Mononuclear cell (primary cell): ENCODE data around the gene NTF3. TPM values are rescaled to one million over a fixed set of nuclear protein-coding genes. Genes with fewer than 3 reads are reported as not detected.

ENCODE experiments used
- H3K27me3 ChIP-seq: 2 replicates; pipeline ENCODE4 v1.6.0; 2011; ENCODE audit warnings: low read length, control low read depth; ENCODE audit not compliant: insufficient read depth
- H3K4me1 ChIP-seq: 2 replicates; pipeline ENCODE4 v1.5.1; 2011; ENCODE audit warnings: mild to moderate bottlenecking, low read length, control low read depth; ENCODE audit not compliant: insufficient read depth
- H3K4me3 ChIP-seq: 2 replicates; pipeline ENCODE4 v1.5.1; 2011; ENCODE audit warnings: mild to moderate bottlenecking, low read length, moderate library complexity
- H3K9me3 ChIP-seq: 2 replicates; pipeline ENCODE4 v1.5.1; 2011; ENCODE audit warnings: low read depth, mild to moderate bottlenecking, control low read depth, low read length
- total RNA-seq: library from RNA; depleted of rRNA; stranded (reverse); fragments of >200 nt; gene quantifications from one replicate; pipeline ENCODE4 v1.2.3, GENCODE V29; 2012

The NTF3 gene
- total RNA-seq, 1 donor: not detected

DNA sequence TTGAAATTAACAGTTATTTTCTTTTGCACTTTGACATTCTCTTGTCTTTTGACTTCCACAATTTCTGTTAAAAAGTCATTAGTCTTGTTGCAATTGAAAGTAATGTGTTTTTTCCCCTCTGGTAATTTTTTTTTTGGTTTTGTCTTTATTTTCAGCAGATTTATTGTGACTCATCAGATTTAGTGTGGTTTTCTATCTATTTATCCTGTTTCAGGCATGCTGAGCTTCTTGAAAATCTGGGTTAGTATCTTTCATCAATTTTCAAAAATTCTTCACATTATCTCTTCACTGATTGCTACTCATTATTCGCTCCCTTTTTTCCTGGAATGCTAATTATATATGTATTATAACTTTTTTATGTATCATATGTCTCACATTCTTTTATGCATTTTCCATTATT lies 15.3 kb upstream of the NTF3 start:
- Histone ChIP-seq H3K9me3 (peaks cover 2% of the 10 kb centered on the region), H3K27me3 (peaks cover 7% of the 10 kb centered on the region), H3K4me1 (no peaks in the 10 kb centered on the region), H3K4me3 (no peak overlapping the region)

- no peak overlapping the region for H3K4me3 ChIP-seq
- H3K27me3 ChIP-seq: peaks cover 8% of the 10 kb centered on the region
These were observed 14.4 kb upstream of the NTF3 start for GRCh38 chr12:5417500-5417899.

DNA sequence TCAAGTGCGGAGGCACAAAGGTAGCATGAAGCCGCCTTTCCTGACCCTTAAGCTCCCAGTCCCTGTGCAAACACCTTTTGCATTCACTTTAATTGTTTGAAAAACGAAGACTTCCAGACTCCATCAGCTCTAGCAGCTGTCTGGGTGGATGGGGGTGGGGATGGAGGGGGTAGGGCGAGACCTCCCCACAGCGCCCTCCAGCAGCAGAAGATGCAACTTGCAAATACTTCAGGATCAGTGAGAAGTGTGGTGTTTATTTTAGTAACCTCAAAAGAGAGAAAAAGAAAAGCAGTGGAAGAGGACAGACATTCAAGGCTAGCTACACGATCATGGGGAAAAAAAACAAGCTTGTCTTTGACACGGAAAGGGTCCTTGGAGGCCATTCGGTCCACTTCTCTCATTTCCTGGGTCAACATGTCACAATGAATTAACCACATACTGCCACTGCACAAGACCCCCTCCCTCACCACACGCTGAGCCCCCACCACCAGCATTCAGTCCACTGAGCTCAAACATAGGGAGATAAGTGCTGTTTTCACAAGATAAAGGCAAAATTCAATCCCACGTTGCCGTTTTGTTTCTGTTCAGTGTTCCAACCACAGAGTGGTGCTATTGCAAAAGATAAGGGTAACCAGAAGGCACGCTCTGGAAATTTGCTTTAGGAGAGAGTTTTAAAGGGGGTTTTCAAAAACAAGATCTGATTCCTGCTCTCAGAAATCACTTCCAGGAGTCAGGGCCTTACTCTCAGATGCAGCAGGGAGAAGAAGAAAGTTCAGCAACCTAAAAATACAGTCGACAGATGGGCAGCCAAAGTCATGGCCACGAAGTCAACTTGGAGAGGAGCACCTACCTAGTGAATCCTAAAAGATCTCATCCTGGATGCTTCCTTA lies 3.3 kb upstream of the NTF3 start:
- peaks cover 47% of the 10 kb centered on the region for H3K27me3 ChIP-seq
- peaks cover 2% of the 10 kb centered on the region for H3K4me1 ChIP-seq

More at GRCh38 chr12:5417500-5417899, 14.4 kb upstream of the NTF3 start:
- H3K4me1 ChIP-seq: no peaks in the 10 kb centered on the region
- H3K9me3 ChIP-seq: no peaks in the 10 kb centered on the region

DNA sequence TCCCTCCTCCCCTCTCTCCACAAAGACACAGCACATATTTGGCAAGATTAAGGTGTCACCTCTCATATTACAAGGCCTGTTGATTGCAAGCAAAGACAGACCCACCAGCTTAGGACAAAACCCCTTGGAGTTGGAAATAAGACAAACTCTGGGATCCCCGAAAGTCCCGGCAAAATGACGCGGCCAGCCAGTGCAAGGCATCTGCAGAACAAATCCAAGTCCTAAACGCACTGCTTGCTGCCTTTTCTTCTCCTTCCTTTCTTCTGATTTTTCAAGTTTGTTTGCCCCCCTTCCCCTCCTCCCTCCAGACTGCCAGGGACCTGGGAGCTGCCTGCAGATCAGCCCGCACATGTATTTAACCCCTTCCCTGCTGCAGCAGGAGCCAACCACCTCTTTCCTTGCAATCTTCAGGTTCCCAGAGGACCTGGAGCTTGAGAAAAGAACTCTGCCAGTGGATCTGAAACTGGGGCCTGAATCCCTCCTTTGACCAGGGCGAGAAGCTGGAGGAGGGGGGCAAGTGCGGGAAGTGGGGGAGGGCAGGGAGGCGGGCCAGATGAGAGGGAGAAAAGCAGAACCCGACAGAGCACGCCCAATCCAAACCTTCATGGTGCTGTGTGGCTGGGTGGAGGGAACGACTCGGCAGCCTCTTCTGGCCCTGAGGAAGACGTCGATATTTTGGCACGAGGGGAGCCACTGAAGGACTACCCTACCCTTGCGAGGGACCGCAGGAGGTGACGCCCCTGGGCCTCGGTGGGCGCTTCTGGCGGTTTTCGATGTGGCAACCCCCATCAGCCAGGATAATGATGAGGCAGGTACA lies 2.0 kb upstream of the NTF3 start:
- H3K4me3 ChIP-seq: no peak overlapping the region
- H3K4me1 ChIP-seq: peaks cover 2% of the 10 kb centered on the region
- peaks cover 60% of the 10 kb centered on the region for H3K27me3 ChIP-seq
- no peaks in the 10 kb centered on the region for H3K9me3 ChIP-seq

More for the DNA sequence above, 3.3 kb upstream of the NTF3 start:
- H3K9me3 ChIP-seq: no peaks in the 10 kb centered on the region
- no peak overlapping the region for H3K4me3 ChIP-seq

DNA sequence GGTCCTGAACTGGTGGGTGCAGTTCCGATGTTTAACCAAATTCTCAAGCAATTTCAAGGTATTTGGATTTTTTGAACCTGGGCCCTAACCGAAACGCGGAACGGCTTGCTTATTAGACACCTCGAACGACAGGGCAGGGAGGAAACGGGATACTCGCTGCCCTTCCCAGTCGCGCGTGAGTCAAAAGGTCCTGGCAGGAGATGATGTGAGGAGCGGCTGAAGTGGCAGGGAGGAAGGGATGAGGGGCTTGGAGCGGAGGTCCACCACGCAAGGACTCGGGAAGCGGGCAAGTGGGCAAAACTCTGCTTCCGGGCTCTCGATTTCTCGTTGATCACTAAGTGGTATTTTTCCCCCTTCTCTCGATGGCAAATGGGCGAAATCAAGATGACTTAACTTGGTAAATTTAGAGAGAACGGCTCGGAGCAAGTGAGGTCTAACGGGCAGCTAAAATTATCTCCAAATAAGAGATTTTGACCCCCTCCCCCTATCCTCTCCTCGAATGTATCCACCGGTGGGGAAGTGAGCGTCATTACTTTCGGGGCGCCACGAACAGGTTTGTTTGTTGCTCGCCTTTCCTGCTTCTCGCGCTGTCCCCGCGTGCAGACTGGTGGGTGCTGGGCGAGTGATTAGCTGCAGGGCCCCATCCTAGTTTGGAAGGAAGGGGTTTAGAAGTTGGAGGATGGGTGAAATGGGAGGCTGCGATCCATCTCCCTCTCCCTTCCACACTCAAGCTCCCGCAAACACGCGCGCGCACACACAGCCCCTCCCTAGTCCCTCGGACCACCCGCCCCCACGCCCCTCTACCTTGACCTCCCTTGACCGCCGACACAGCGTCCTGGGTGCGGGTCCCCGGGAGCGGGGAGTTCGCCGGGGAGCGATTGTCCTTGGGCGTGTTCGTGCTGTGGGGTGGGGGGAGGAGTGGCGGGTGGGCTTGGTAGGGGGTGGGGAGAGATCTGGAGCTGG lies 986 bp upstream of the NTF3 start:
- peaks cover 67% of the 10 kb centered on the region for H3K27me3 ChIP-seq
- H3K4me3 ChIP-seq: no peak overlapping the region
- H3K4me1 ChIP-seq: peaks cover 2% of the 10 kb centered on the region
- no peaks in the 10 kb centered on the region for H3K9me3 ChIP-seq

DNA sequence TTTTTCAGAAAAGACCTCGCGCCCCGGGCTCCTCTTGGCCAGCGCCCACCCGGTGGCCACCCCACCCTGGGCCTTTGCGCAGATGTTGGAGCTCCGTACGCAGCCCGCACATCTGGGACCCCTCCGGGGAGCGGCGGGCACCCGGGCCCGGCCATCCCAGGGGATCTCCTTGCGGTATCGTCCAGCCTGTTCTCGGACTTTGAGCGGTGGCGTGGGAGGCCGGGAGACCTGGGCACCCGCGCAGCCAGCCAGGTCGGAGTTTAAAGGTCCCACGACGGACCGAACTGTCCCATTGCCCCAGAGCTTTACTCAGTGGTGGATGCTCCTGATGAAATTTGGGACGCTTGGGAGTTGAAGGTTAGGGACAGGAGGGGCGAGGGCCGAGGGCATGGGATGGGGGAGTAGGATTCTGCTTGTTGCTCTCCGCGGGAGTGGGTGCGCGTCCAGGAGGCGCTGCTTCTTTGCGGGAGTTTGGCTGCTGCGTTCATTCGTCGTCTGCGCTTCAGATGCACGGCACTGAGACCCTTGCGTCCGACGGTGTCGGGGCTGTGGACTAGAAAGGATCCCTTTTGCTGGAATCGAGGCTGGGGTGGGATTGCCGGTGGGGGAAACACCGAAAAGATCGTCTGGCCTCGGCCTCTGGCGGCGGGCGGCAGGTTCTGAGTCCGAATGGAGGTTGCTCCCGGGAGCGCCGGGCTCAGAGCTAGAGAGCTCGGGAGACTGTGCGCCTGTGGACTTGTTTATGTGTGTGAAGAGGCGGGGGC lies 1.4 kb downstream of the NTF3 start:
- Histone ChIP-seq H3K4me3 (no peak overlapping the region), H3K9me3 (no peaks in the 10 kb centered on the region), H3K27me3 (peaks cover 77% of the 10 kb centered on the region)

GRCh38 chr12:5433845-5434646 lies 2.1 kb downstream of the NTF3 start:
- Histone ChIP-seq H3K9me3 (no peaks in the 10 kb centered on the region), H3K27me3 (peaks cover 79% of the 10 kb centered on the region), H3K4me1 (peaks cover 2% of the 10 kb centered on the region), H3K4me3 (no peak overlapping the region)

More for the DNA sequence above, 1.4 kb downstream of the NTF3 start:
- H3K4me1 ChIP-seq: peaks cover 2% of the 10 kb centered on the region

DNA sequence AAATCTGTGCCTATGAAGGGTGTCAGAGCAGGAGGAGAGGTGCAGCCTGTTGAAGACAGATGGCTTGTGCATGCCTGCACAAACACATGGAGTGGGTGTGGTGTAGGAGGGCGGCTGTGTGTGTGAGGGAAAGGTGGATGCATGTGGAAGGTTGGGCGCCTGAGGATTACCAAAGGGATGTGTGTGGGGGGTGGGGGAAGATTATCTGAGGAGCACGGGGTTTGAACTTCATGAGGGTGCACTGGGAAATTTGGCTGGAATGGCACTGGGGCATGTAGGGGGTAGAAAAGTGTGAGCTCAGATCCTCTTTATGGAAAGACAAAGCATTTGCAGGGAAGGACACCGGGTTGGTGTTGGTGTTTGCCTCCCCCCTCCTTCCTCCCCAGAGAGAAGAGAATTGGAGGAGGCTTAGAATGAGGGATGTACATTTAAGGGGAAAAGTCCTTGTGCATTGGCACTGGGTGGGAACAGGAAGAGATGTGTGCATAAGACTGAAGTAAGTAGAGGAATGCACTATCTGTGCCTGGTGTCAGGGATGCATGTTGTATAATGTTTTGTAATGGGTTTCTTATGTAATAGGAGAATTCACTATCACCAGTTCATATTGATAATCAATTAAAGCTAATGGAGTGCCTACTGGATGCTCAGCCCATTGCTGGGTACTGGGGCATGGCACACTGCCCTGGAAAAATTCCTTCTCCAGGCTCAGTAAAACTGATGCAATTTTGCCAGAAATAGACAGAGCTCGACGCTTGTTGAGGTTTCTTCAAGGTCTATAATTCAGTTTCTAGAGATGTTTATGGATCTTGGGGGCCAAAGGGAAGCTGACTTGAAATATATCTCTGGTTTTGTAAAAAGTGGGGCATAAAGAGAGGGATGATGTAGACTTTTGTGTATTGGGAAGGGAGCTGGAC lies 3.0 kb downstream of the NTF3 start:
- Histone ChIP-seq H3K27me3 (peaks cover 72% of the 10 kb centered on the region), H3K9me3 (no peaks in the 10 kb centered on the region), H3K4me1 (peaks cover 2% of the 10 kb centered on the region), H3K4me3 (no peak overlapping the region)

- H3K4me1 ChIP-seq: peaks cover 7% of the 10 kb centered on the region
- H3K27me3 ChIP-seq: peaks cover 57% of the 10 kb centered on the region
- no peaks in the 10 kb centered on the region for H3K9me3 ChIP-seq
- no peak overlapping the region for H3K4me3 ChIP-seq
These were observed 5.3 kb downstream of the NTF3 start for GRCh38 chr12:5437182-5437583.

DNA sequence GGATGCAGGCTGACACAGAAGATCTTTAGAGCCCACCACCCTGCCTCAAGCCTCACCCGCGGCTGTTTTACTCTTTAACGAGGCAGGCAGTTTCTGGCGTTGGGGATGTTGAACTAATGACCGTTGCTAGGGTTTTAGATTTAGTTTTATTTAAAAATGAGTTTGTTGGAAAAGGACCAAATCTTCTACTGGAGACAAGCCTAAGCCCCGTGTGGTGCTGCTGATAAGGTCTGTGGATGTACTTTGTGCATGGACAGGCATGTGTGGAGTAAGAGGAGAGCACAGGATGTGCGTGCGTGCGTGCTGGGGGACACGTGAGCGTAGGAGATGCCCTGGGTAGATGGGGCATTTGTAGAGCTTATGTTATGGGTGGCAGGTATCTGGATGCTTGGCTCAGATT lies 5.7 kb downstream of the NTF3 start:
- peaks cover 7% of the 10 kb centered on the region for H3K4me1 ChIP-seq

DNA sequence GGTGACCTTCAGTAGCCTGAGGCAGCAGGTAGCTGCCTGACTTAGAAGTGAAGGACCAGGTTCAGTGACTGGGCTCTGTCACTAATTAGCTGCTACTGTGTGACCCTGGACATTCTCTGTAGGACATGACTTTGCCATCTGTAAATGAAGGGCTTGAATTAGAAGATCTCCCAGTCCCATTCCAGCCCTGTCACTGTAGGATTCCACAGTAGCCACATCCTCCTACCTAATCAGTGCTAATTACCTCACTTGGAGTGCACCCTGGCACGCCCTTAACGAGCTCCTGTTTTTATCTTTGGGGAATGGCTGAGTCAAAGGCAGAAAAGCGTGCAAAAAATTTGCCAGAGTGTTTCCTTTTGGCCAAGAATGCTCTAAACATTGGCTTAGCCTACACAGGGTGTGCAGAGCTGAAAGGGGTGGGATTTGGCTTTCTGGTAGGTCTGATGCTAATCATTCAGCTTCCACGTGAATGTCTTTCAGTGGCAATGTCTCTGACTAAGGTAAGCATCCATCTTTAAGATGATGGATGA lies 6.8 kb downstream of the NTF3 start:
- H3K4me3 ChIP-seq: no peak overlapping the region
- H3K4me1 ChIP-seq: peaks cover 7% of the 10 kb centered on the region
- H3K9me3 ChIP-seq: no peaks in the 10 kb centered on the region
- peaks cover 42% of the 10 kb centered on the region for H3K27me3 ChIP-seq

More for the DNA sequence above, 5.7 kb downstream of the NTF3 start:
- Histone ChIP-seq H3K9me3 (no peaks in the 10 kb centered on the region), H3K4me3 (no peak overlapping the region), H3K27me3 (peaks cover 53% of the 10 kb centered on the region)

GRCh38 chr12:5439371-5439771 lies 7.5 kb downstream of the NTF3 start:
- H3K27me3 ChIP-seq: peaks cover 36% of the 10 kb centered on the region
- H3K9me3 ChIP-seq: no peaks in the 10 kb centered on the region
- H3K4me3 ChIP-seq: no peak overlapping the region
- H3K4me1 ChIP-seq: peaks cover 7% of the 10 kb centered on the region
